Measurements from ENCODE around the gene PBX3.

PBX3 gene

GRCh38 chr9:125797930-125798329, 50.8 kb downstream of the PBX3 start:
- no peak for TF ChIP-seq CTCF (IDR thresholded peaks at IDR 0.05; ENCODE audit: extremely low read depth, missing control alignments)

GRCh38 chr9:125803526-125803925, 56.4 kb downstream of the PBX3 start:
- no peak for DNase-seq (ENCODE audit: low spot score)

More at GRCh38 chr9:125797930-125798329, 50.8 kb downstream of the PBX3 start:
- DNase-seq (ENCODE audit: low spot score) = no peak

GRCh38 chr9:125805057-125805456, 57.9 kb downstream of the PBX3 start:
- no peak for DNase-seq (ENCODE audit: low spot score)

More at GRCh38 chr9:125803526-125803925, 56.4 kb downstream of the PBX3 start:
- TF ChIP-seq CTCF (IDR thresholded peaks at IDR 0.05; ENCODE audit: extremely low read depth, missing control alignments) = no peak

GRCh38 chr9:125805586-125805985, 58.4 kb downstream of the PBX3 start:
- no peak for TF ChIP-seq CTCF (IDR thresholded peaks at IDR 0.05; ENCODE audit: extremely low read depth, missing control alignments)
- no peak for DNase-seq (ENCODE audit: low spot score)

More at GRCh38 chr9:125805057-125805456, 57.9 kb downstream of the PBX3 start:
- no peak for TF ChIP-seq CTCF (IDR thresholded peaks at IDR 0.05; ENCODE audit: extremely low read depth, missing control alignments)

GRCh38 chr9:125807079-125807478, 59.9 kb downstream of the PBX3 start:
- no peak for TF ChIP-seq CTCF (IDR thresholded peaks at IDR 0.05; ENCODE audit: extremely low read depth, missing control alignments)
- DNase-seq (ENCODE audit: low spot score) = no peak

GRCh38 chr9:125810161-125810560, 63.0 kb downstream of the PBX3 start:
- no peak for DNase-seq (ENCODE audit: low spot score)
- no peak for TF ChIP-seq CTCF (IDR thresholded peaks at IDR 0.05; ENCODE audit: extremely low read depth, missing control alignments)

GRCh38 chr9:125811002-125811401, 63.8 kb downstream of the PBX3 start:
- no peak for TF ChIP-seq CTCF (IDR thresholded peaks at IDR 0.05; ENCODE audit: extremely low read depth, missing control alignments)
- no peak for DNase-seq (ENCODE audit: low spot score)

All from GM20000 (cell line).